Midbrain (tissue), 1 donor: Measurements from ENCODE around the gene TCHHL1.

Experiments used
- DNase-seq: peaks from one replicate; lab custom pipeline; 2025; lab: John Stamatoyannopoulos, UW

TCHHL1 gene

GRCh38 chr1:152089014-152089674, at the start of gene TCHHL1:
TSS of gene TCHHL1 (minus strand) at chr1:152089064. CDS start at chr1:152088143, 921 bp downstream.
- DNase-seq: no peak

GRCh38 chr1:152137215-152137614, 48.4 kb upstream of the TCHHL1 start:
- DNase-seq: no peak

GRCh38 chr1:152130186-152130585, 41.3 kb upstream of the TCHHL1 start:
- DNase-seq: no peak

GRCh38 chr1:152127673-152128072, 38.8 kb upstream of the TCHHL1 start:
- DNase-seq: no peak

GRCh38 chr1:152125834-152126443, 37.1 kb upstream of the TCHHL1 start:
- no peak for DNase-seq

- DNase-seq: no peak
Measured at GRCh38 chr1:152118915-152119314, 30.1 kb upstream of the TCHHL1 start.

GRCh38 chr1:152115344-152115743, 26.5 kb upstream of the TCHHL1 start, which contains the start of gene TCHH:
TSS of gene TCHH (minus strand) at chr1:152115444. CDS start at chr1:152114080, 1,364 bp downstream.
- DNase-seq: no peak

GRCh38 chr1:152112885-152113432, 24.1 kb upstream of the TCHHL1 start:
- DNase-seq: no peak

- no peak for DNase-seq
Measured at GRCh38 chr1:152112101-152112884, 23.4 kb upstream of the TCHHL1 start.

GRCh38 chr1:152111515-152111968, 22.7 kb upstream of the TCHHL1 start:
- no peak for DNase-seq

GRCh38 chr1:152110860-152111514, 22.1 kb upstream of the TCHHL1 start:
- no peak for DNase-seq

- DNase-seq: no peak
Measured at GRCh38 chr1:152110365-152110859, 21.5 kb upstream of the TCHHL1 start.

- DNase-seq: no peak
Measured at GRCh38 chr1:152109998-152110294, 21.1 kb upstream of the TCHHL1 start.

- no peak for DNase-seq
Measured at GRCh38 chr1:152109231-152109997, 20.6 kb upstream of the TCHHL1 start.

GRCh38 chr1:152108882-152109222, 20.0 kb upstream of the TCHHL1 start:
- no peak for DNase-seq

GRCh38 chr1:152107984-152108881, 19.4 kb upstream of the TCHHL1 start:
- DNase-seq: no peak

GRCh38 chr1:152107031-152107983, 18.4 kb upstream of the TCHHL1 start:
- no peak for DNase-seq

GRCh38 chr1:152104854-152105253, 16.0 kb upstream of the TCHHL1 start:
- DNase-seq: no peak

GRCh38 chr1:152096931-152097330, 8.1 kb upstream of the TCHHL1 start:
- DNase-seq: no peak
